Activated naive CD8-positive, alpha-beta T cell treated with anti-CD3 and anti-CD28 coated beads, Interleukin-2, amount 50 U/mL, for 24 hours (primary cell): ENCODE measurements around the gene MEAK7.
A peak's percentile ranks its signal among the peaks of the same experiment; 100 is the strongest.

ENCODE experiments used
- ATAC-seq: fragments of 150-1000 bp; cut with Tn5 transposase; one replicate; pipeline ENCODE4 v1.10.0; 2021
- DNase-seq: peaks from one replicate; pipeline ENCODE4 v3.0.0; 2021
- H3K27ac Mint-ChIP-seq: one replicate; pipeline ENCODE4 v1.8.0; 2021; ENCODE audit warnings: mild to moderate bottlenecking, mixed read lengths
- H3K27me3 Mint-ChIP-seq: one replicate; pipeline ENCODE4 v1.8.0; 2021; ENCODE audit warnings: mixed read lengths
- H3K36me3 Mint-ChIP-seq: one replicate; pipeline ENCODE4 v1.8.0; 2021; ENCODE audit warnings: low read depth, mixed read lengths
- H3K4me1 Mint-ChIP-seq: one replicate; pipeline ENCODE4 v1.8.0; 2021; ENCODE audit warnings: mixed read lengths
- H3K4me3 Mint-ChIP-seq: one replicate; pipeline ENCODE4 v1.8.0; 2021; ENCODE audit warnings: mild to moderate bottlenecking, moderate library complexity, mixed read lengths
- H3K9me3 Mint-ChIP-seq: one replicate; pipeline ENCODE4 v1.8.0; 2021; ENCODE audit warnings: mixed read lengths

MEAK7 gene

GRCh38 chr16:84504420-84505248 is at the start of gene MEAK7:
Gene MEAK7, minus strand, starts transcription at chr16:84504659. Its CDS starts 6,573 bp downstream, at chr16:84498086.
- peak; percentile 96 for ATAC-seq
- peak; percentile 99 for DNase-seq
- H3K4me1 Mint-ChIP-seq: peaks cover 44% of the 10 kb centered on the region
- H3K36me3 Mint-ChIP-seq: no peaks in the 10 kb centered on the region
- H3K9me3 Mint-ChIP-seq: no peaks in the 10 kb centered on the region
- peak within 1 kb of the TSS; percentile 88 for H3K4me3 Mint-ChIP-seq
- H3K27ac Mint-ChIP-seq: peak within 1 kb of the TSS; percentile 87
- no peaks in the 10 kb centered on the region for H3K27me3 Mint-ChIP-seq

GRCh38 chr16:84553873-84554399 is 49.5 kb upstream of the MEAK7 start:
- Mint-ChIP-seq H3K4me1 (peaks cover 61% of the 10 kb centered on the region), H3K36me3 (peaks cover 7% of the 10 kb centered on the region), H3K27me3 (no peaks in the 10 kb centered on the region), H3K4me3 (peak overlapping the region; percentile 83), H3K27ac (peak overlapping the region; percentile 86), H3K9me3 (no peaks in the 10 kb centered on the region)
- DNase-seq: peak; percentile 37
- ATAC-seq: peak; percentile 31

- no peak for ATAC-seq
- no peaks in the 10 kb centered on the region for H3K27me3 Mint-ChIP-seq
- peaks cover 72% of the 10 kb centered on the region for H3K4me1 Mint-ChIP-seq
- peak overlapping the region; percentile 83 for H3K4me3 Mint-ChIP-seq
- H3K9me3 Mint-ChIP-seq: no peaks in the 10 kb centered on the region
- no peak for DNase-seq
- peak overlapping the region; percentile 86 for H3K27ac Mint-ChIP-seq
- peaks cover 11% of the 10 kb centered on the region for H3K36me3 Mint-ChIP-seq
These were observed 47.7 kb upstream of the MEAK7 start for GRCh38 chr16:84552135-84552534.

GRCh38 chr16:84550096-84550495 is 45.6 kb upstream of the MEAK7 start:
- Mint-ChIP-seq H3K9me3 (no peaks in the 10 kb centered on the region), H3K36me3 (peaks cover 20% of the 10 kb centered on the region), H3K27me3 (no peaks in the 10 kb centered on the region), H3K27ac (peak overlapping the region; percentile 99), H3K4me1 (peaks cover 83% of the 10 kb centered on the region), H3K4me3 (peak overlapping the region; percentile 94)
- ATAC-seq: no peak
- DNase-seq: no peak

GRCh38 chr16:84548971-84549844 is 44.7 kb upstream of the MEAK7 start:
- Mint-ChIP-seq H3K27ac (peak overlapping the region; percentile 99), H3K36me3 (peaks cover 20% of the 10 kb centered on the region), H3K9me3 (no peaks in the 10 kb centered on the region), H3K4me3 (peak overlapping the region; percentile 94), H3K4me1 (peaks cover 82% of the 10 kb centered on the region), H3K27me3 (no peaks in the 10 kb centered on the region)
- ATAC-seq: peak; percentile 44
- DNase-seq: peak; percentile 62

- H3K36me3 Mint-ChIP-seq: peaks cover 20% of the 10 kb centered on the region
- no peaks in the 10 kb centered on the region for H3K27me3 Mint-ChIP-seq
- DNase-seq: no peak
- peak overlapping the region; percentile 94 for H3K4me3 Mint-ChIP-seq
- peaks cover 81% of the 10 kb centered on the region for H3K4me1 Mint-ChIP-seq
- H3K9me3 Mint-ChIP-seq: no peaks in the 10 kb centered on the region
- peak overlapping the region; percentile 99 for H3K27ac Mint-ChIP-seq
- no peak for ATAC-seq
These were observed 44.0 kb upstream of the MEAK7 start for GRCh38 chr16:84548508-84548907.

- Mint-ChIP-seq H3K4me3 (peak overlapping the region; percentile 94), H3K27ac (peak overlapping the region; percentile 99), H3K4me1 (peaks cover 80% of the 10 kb centered on the region), H3K36me3 (peaks cover 20% of the 10 kb centered on the region), H3K9me3 (no peaks in the 10 kb centered on the region), H3K27me3 (no peaks in the 10 kb centered on the region)
- ATAC-seq (peak; percentile 66), DNase-seq (peak; percentile 67)
These were observed 43.1 kb upstream of the MEAK7 start for GRCh38 chr16:84547546-84548061.

GRCh38 chr16:84546669-84547545 is 42.4 kb upstream of the MEAK7 start:
- peak overlapping the region; percentile 99 for H3K27ac Mint-ChIP-seq
- ATAC-seq (no peak), DNase-seq (no peak)
- peaks cover 17% of the 10 kb centered on the region for H3K36me3 Mint-ChIP-seq
- H3K27me3 Mint-ChIP-seq: no peaks in the 10 kb centered on the region
- peak overlapping the region; percentile 94 for H3K4me3 Mint-ChIP-seq
- H3K4me1 Mint-ChIP-seq: peaks cover 74% of the 10 kb centered on the region
- H3K9me3 Mint-ChIP-seq: no peaks in the 10 kb centered on the region

GRCh38 chr16:84545114-84545737 is 40.8 kb upstream of the MEAK7 start:
- no peak for ATAC-seq
- no peak for DNase-seq
- Mint-ChIP-seq H3K36me3 (peaks cover 15% of the 10 kb centered on the region), H3K4me3 (no peak overlapping the region), H3K4me1 (peaks cover 62% of the 10 kb centered on the region), H3K27ac (peak overlapping the region; percentile 22), H3K9me3 (no peaks in the 10 kb centered on the region), H3K27me3 (no peaks in the 10 kb centered on the region)

GRCh38 chr16:84544031-84544773 is 39.7 kb upstream of the MEAK7 start:
- Mint-ChIP-seq H3K4me3 (peak overlapping the region; percentile 58), H3K27ac (peak overlapping the region; percentile 78), H3K36me3 (peaks cover 15% of the 10 kb centered on the region), H3K27me3 (no peaks in the 10 kb centered on the region), H3K9me3 (no peaks in the 10 kb centered on the region), H3K4me1 (peaks cover 51% of the 10 kb centered on the region)
- ATAC-seq (peak; percentile 35), DNase-seq (peak; percentile 64)

GRCh38 chr16:84543253-84543652 is 38.8 kb upstream of the MEAK7 start:
- Mint-ChIP-seq H3K9me3 (no peaks in the 10 kb centered on the region), H3K27ac (no peak overlapping the region), H3K4me1 (peaks cover 47% of the 10 kb centered on the region), H3K27me3 (no peaks in the 10 kb centered on the region), H3K36me3 (peaks cover 12% of the 10 kb centered on the region), H3K4me3 (no peak overlapping the region)
- DNase-seq (no peak), ATAC-seq (no peak)

GRCh38 chr16:84541999-84542817 is 37.7 kb upstream of the MEAK7 start:
- Mint-ChIP-seq H3K4me1 (peaks cover 38% of the 10 kb centered on the region), H3K9me3 (no peaks in the 10 kb centered on the region), H3K27me3 (no peaks in the 10 kb centered on the region), H3K36me3 (peaks cover 10% of the 10 kb centered on the region), H3K4me3 (no peak overlapping the region), H3K27ac (no peak overlapping the region)
- DNase-seq (no peak), ATAC-seq (no peak)
